GM12878 (cell line): ENCODE results near the gene SPTAN1. TPM values are rescaled to one million over a fixed set of nuclear protein-coding genes. Genes with fewer than 3 reads are reported as not detected.

ENCODE experiments used
- ATAC-seq: fragments of 200-7000 bp; cut with Tn5 transposase; 3 replicates; pipeline ENCODE4 v1.9.1; 2020; ENCODE audit warnings: mild to moderate bottlenecking, moderate library complexity
- BruUV-seq: library from RNA; stranded (reverse); fragments of 400-500 nt; replicated peaks from 2 replicates; lab custom pipeline; 2021; lab: Mats Ljungman, UMichigan
- CTCF ChIA-PET: fragments of 300-600 bp; sonication (Branson Sonifier 250); formaldehyde crosslinking; extraction: SDS; loops from one replicate; lab custom pipeline; 2021; ENCODE audit warnings: inconsistent platforms; lab: Yijun Ruan, JAX
- POLR2A ChIA-PET: fragments of 350-600 bp; formaldehyde crosslinking; extraction: SDS; loops from one replicate; lab custom pipeline; 2021; ENCODE audit warnings: inconsistent platforms; lab: Charles Lee
- RAD21 ChIA-PET: fragments of 300-600 bp; sonication (Branson Sonifier 250); formaldehyde crosslinking; loops from one replicate; lab custom pipeline; 2023; ENCODE audit warnings: antibody characterized with exemption; ENCODE audit not compliant: unreplicated experiment; lab: Charles Lee
- SMC1A ChIA-PET: fragments of 300-600 bp; sonication (Branson Sonifier 250); formaldehyde crosslinking; loops from one replicate; lab custom pipeline; 2023; ENCODE audit not compliant: unreplicated experiment, uncharacterized antibody; lab: Charles Lee
- DNase-seq: peaks from one replicate; pipeline ENCODE4 v3.0.0-alpha.2; 2011; ENCODE audit warnings: low read depth, low spot score
- FAIRE-seq: peaks from 3 replicates; lab custom pipeline; 2011; peaks lifted over from hg19 to GRCh38; lab: Jason Lieb, UNC
- H2AFZ ChIP-seq: 2 replicates; pipeline ENCODE4 v1.6.0; 2011; ENCODE audit warnings: low read depth, low read length, control low read depth; ENCODE audit not compliant: control insufficient read depth
- H3K27ac ChIP-seq: 2 replicates; pipeline ENCODE4 v1.5.1; 2011; ENCODE audit warnings: control low read depth; ENCODE audit not compliant: control insufficient read depth, insufficient read depth
- H3K27me3 ChIP-seq, 2 experiments: replicated peaks in 1 of 2; 2 replicates each; pipeline versions ENCODE4 v1.6.0 to v1.6.1; 2011; ENCODE audit warnings: low read length in 1 of 2; ENCODE audit not compliant: control insufficient read depth in 2 of 2, insufficient read depth in 2 of 2
- H3K36me3 ChIP-seq, 2 experiments: 2 replicates each; pipeline ENCODE4 v1.5.1; 2011; ENCODE audit warnings: low read length in 1 of 2; ENCODE audit not compliant: control insufficient read depth in 2 of 2, insufficient read depth in 2 of 2
- H3K4me1 ChIP-seq: 2 replicates; pipeline ENCODE4 v1.6.1; 2011; ENCODE audit warnings: mild to moderate bottlenecking, low read length, moderate library complexity, mixed read lengths; ENCODE audit not compliant: control insufficient read depth, insufficient read depth
- H3K4me2 ChIP-seq: 2 replicates; pipeline ENCODE4 v1.6.0; 2011; ENCODE audit warnings: control low read depth; ENCODE audit not compliant: control insufficient read depth, insufficient read depth
- H3K4me3 ChIP-seq: fragments of 200-600 bp; sonication (generic); 2 replicates; pipeline ENCODE4 v1.5.1; 2016
- H3K79me2 ChIP-seq: 2 replicates; pipeline ENCODE4 v1.6.0; 2011; ENCODE audit warnings: low read length; ENCODE audit not compliant: control insufficient read depth, insufficient read depth
- H3K9ac ChIP-seq: 2 replicates; pipeline ENCODE4 v1.8.0; 2011; ENCODE audit warnings: low read length, control low read depth, mixed read lengths; ENCODE audit not compliant: control insufficient read depth, insufficient read depth
- H3K9me3 ChIP-seq: replicated peaks from 3 replicates; pipeline ENCODE4 v1.5.1; 2011; ENCODE audit warnings: mild to moderate bottlenecking, low read length; ENCODE audit not compliant: control insufficient read depth, insufficient read depth
- H4K20me1 ChIP-seq: 2 replicates; pipeline ENCODE4 v1.6.0; 2011; ENCODE audit not compliant: control insufficient read depth, insufficient read depth
- CHD2 ChIP-seq: IDR thresholded peaks from 2 replicates; pipeline ENCODE4 v1.6.1; 2011; ENCODE audit warnings: low read depth, low read length, improper control_type of control experiment, borderline replicate concordance
- DPF2 ChIP-seq: fragments of 450-650 bp; IDR thresholded peaks from 2 replicates; pipeline ENCODE4 v1.6.1; 2017; ENCODE audit warnings: mild to moderate bottlenecking
- E4F1 ChIP-seq: fragments of 450-650 bp; IDR thresholded peaks from 2 replicates; pipeline ENCODE4 v1.6.1; 2018; ENCODE audit warnings: borderline replicate concordance, mild to moderate bottlenecking; ENCODE audit not compliant: partially characterized antibody
- GABPA ChIP-seq: IDR thresholded peaks from 2 replicates; pipeline ENCODE4 v1.6.1; 2014; ENCODE audit warnings: antibody characterized with exemption, low read depth, mild to moderate bottlenecking, inconsistent platforms
- GATAD2B ChIP-seq: fragments of 450-650 bp; conservative IDR thresholded peaks from 2 replicates; pipeline ENCODE4 v1.6.1; 2017; ENCODE audit warnings: low read depth, mild to moderate bottlenecking, moderate library complexity
- HCFC1 ChIP-seq: fragments of 150-350 bp; IDR thresholded peaks from 2 replicates; pipeline ENCODE4 v1.6.1; 2014; ENCODE audit warnings: low read length
- MYB ChIP-seq: fragments of 150-350 bp; IDR thresholded peaks from 2 replicates; pipeline ENCODE4 v1.6.1; 2014; ENCODE audit warnings: mild to moderate bottlenecking, low read depth, low read length, borderline replicate concordance
- MYC ChIP-seq: IDR thresholded peaks from 2 replicates; pipeline ENCODE4 v1.6.1; 2011; ENCODE audit warnings: mild to moderate bottlenecking, low read length, moderate library complexity, inconsistent platforms; ENCODE audit not compliant: insufficient read depth, insufficient replicate concordance, insufficient read length, severe bottlenecking
- NR2F1 ChIP-seq: fragments of 450-650 bp; conservative IDR thresholded peaks from 2 replicates; pipeline ENCODE4 v1.6.1; 2017; ENCODE audit warnings: mild to moderate bottlenecking
- PAX5 ChIP-seq: IDR thresholded peaks from 2 replicates; pipeline ENCODE4 v1.6.1; 2011; ENCODE audit warnings: low read depth, low read length, borderline replicate concordance
- SIN3A ChIP-seq: IDR thresholded peaks from 2 replicates; pipeline ENCODE4 v1.6.1; 2012; ENCODE audit warnings: low read depth, low read length, improper control_type of control experiment
- SMAD5 ChIP-seq: IDR thresholded peaks from 2 replicates; pipeline ENCODE4 v1.6.1; 2016; ENCODE audit warnings: antibody characterized with exemption, low read depth
- SREBF1 ChIP-seq: IDR thresholded peaks from 2 replicates; pipeline ENCODE4 v1.6.1; 2012; ENCODE audit warnings: mild to moderate bottlenecking, low read length
- STAT1 ChIP-seq: fragments of 450-650 bp; conservative IDR thresholded peaks from 2 replicates; pipeline ENCODE4 v1.6.1; 2014; ENCODE audit warnings: antibody characterized with exemption, mild to moderate bottlenecking
- ZNF207 ChIP-seq: fragments of 450-650 bp; IDR thresholded peaks from 2 replicates; pipeline ENCODE4 v1.6.1; 2014; ENCODE audit warnings: antibody characterized with exemption, mild to moderate bottlenecking, borderline replicate concordance
- WGBS: methylation state at CpG from one replicate; pipeline ENCODE4 v1.1.6; 2016; ENCODE audit warnings: low lambda C conversion rate; ENCODE audit not compliant: insufficient replicate concordance, insufficient coverage; ENCODE audit errors: missing lambda C conversion rate; 5-methylcytosine and 5-hydroxymethylcytosine counted together
- in situ Hi-C: fragments of 300-500 bp; cut with MboI; formaldehyde crosslinking; loops from 9 replicates; pipeline ENCODE4 v1.14.3; 2018; ENCODE audit warnings: mixed read lengths
- intact Hi-C: fragments of 100-400 bp; cut with micrococcal nuclease; formaldehyde crosslinking; loops from one replicate; pipeline ENCODE4 v1.14.2; 2022; ENCODE audit not compliant: unreplicated experiment
- polyA plus RNA-seq, 11 experiments: library from polyadenylated mRNA; depleted of rRNA in 4 of 11; unstranded in 6 of 11; stranded (reverse) in 5 of 11; fragments of >200 nt; fragmentation: Nextera tagmentation in 4 of 11; fragmentation: Illumina TruSeq in 1 of 11; extraction: Ambion mirVana in 4 of 11; extraction: Trizol in 1 of 11; gene quantifications; 1 replicate in 1 of 11; 2 replicates in 10 of 11; pipeline versions ENCODE4 v1.2.1 to v1.2.3, GENCODE V29; 2011 to 2016; ENCODE audit warnings: inconsistent platforms in 2 of 11, missing spikeins in 2 of 11, low read depth in 1 of 11
- total RNA-seq, 4 experiments: library from RNA; depleted of rRNA in 3 of 4; stranded (reverse); fragments of >200 nt in 3 of 4; fragmentation: Illumina TruSeq in 1 of 4; extraction: Trizol in 1 of 4; gene quantifications; 2 replicates each; pipeline versions ENCODE4 v1.2.1 to v1.2.3, GENCODE V29; 2013 to 2021

Gene SPTAN1
- total and polyA plus RNA-seq, 10 of the 15 experiments (the other 5 are each of a cell fraction or from before 2014, with no cell fraction given), result 18.7 to 156 (median 73.6) TPM

- H3K9ac ChIP-seq, result no peak overlapping the region
- ATAC-seq (no peak), FAIRE-seq (no peak), DNase-seq (no peak)
- no peak overlapping the region for H3K4me2 ChIP-seq
- peaks cover 19 to 40% of the 10 kb centered on the region in 2 experiments for H3K36me3 ChIP-seq
- no peaks in the 10 kb centered on the region for H3K27me3 ChIP-seq
- POLR2A ChIA-PET, result no interaction called here
- CTCF ChIA-PET, result no interaction called here
- intact Hi-C loops, result no loop called here
- no peaks in the 10 kb centered on the region for H3K79me2 ChIP-seq
- BruUV-seq, result no TSS peak
- H3K4me3 ChIP-seq, result no peak overlapping the region
- over 99% methylated on average over 8 of the region's 8 CpGs for WGBS
- RAD21 ChIA-PET, result no interaction called here
- H2AFZ ChIP-seq, result no peak overlapping the region
- no peak overlapping the region for H3K27ac ChIP-seq
- no peaks in the 10 kb centered on the region for H3K4me1 ChIP-seq
- SMC1A ChIA-PET, result no interaction called here
- no peak for TF ChIP-seq ZNF207
- TF ChIP-seq MYC, result no peak
- TF ChIP-seq SMAD5, result no peak
- no peak for TF ChIP-seq CHD2
- TF ChIP-seq, all 136 proteins: peak for 0
- Histone ChIP-seq H3K9me3 (no peaks in the 10 kb centered on the region), H4K20me1 (no peaks in the 10 kb centered on the region)
- in situ Hi-C loops, result no loop called here
Observed at GRCh38 chr9:128577206-128577605, 24.8 kb downstream of the SPTAN1 start.

GRCh38 chr9:128579194-128579593, 26.8 kb downstream of the SPTAN1 start:
- Histone ChIP-seq H3K36me3 (peaks cover 21 to 36% of the 10 kb centered on the region in 2 experiments), H3K4me3 (no peak overlapping the region), H3K27me3 (no peaks in the 10 kb centered on the region), H3K9me3 (no peaks in the 10 kb centered on the region), H4K20me1 (no peaks in the 10 kb centered on the region), H3K27ac (no peak overlapping the region), H3K79me2 (no peaks in the 10 kb centered on the region), H2AFZ (no peak overlapping the region), H3K4me1 (no peaks in the 10 kb centered on the region), H3K9ac (no peak overlapping the region), H3K4me2 (no peak overlapping the region)
- FAIRE-seq (no peak), ATAC-seq (no peak), DNase-seq (no peak)
- 93% methylated on average over 1 of the region's 1 CpG for WGBS
- ChIA-PET SMC1A (interaction anchor here (1.6 kb wide), 1 partner anchor 20 kb away, joined by 4 read pairs; no protein-coding TSS in a partner anchor), RAD21 (interaction anchor here (1.1 kb wide), 1 partner anchor 218 kb away, joined by 3 read pairs; no protein-coding TSS in a partner anchor), CTCF (no interaction called here), POLR2A (interaction anchor here (1.0 kb wide), 1 partner anchor 9 kb away, joined by 3 read pairs; no protein-coding TSS in a partner anchor)
- BruUV-seq, result no TSS peak
- intact Hi-C loops (no loop called here), in situ Hi-C loops (no loop called here)
- no peak for TF ChIP-seq STAT1
- TF ChIP-seq GABPA, result no peak
- no peak for TF ChIP-seq NR2F1
- no peak for TF ChIP-seq HCFC1
- TF ChIP-seq GATAD2B, result no peak
- TF ChIP-seq E4F1, result no peak
- no peak for TF ChIP-seq PAX5
- TF ChIP-seq DPF2, result no peak
- no peak for TF ChIP-seq MYB
- TF ChIP-seq SIN3A, result no peak
- no peak for TF ChIP-seq SREBF1
